Activated naive CD4-positive, alpha-beta T cell treated with anti-CD3 and anti-CD28 coated beads, Interleukin-2, amount 50 U/mL, for 24 hours (primary cell): Measurements from ENCODE around the gene MAN2A1.

Experiments
- H3K27ac Mint-ChIP-seq: one replicate; pipeline ENCODE4 v1.8.0; 2021; ENCODE audit warnings: mild to moderate bottlenecking, mixed read lengths
- H3K27me3 Mint-ChIP-seq: one replicate; pipeline ENCODE4 v1.8.0; 2021; ENCODE audit warnings: mixed read lengths
- H3K36me3 Mint-ChIP-seq: one replicate; pipeline ENCODE4 v1.8.0; 2021; ENCODE audit warnings: mixed read lengths
- H3K4me1 Mint-ChIP-seq: one replicate; pipeline ENCODE4 v1.8.0; 2021; ENCODE audit warnings: mixed read lengths
- H3K4me3 Mint-ChIP-seq: one replicate; pipeline ENCODE4 v1.8.0; 2021; ENCODE audit warnings: mild to moderate bottlenecking, mixed read lengths
- H3K9me3 Mint-ChIP-seq: one replicate; pipeline ENCODE4 v1.8.0; 2021; ENCODE audit warnings: mixed read lengths

The MAN2A1 gene

GRCh38 chr5:109836280-109836679 lies 146.6 kb downstream of the MAN2A1 start:
- H3K27me3 Mint-ChIP-seq, result no peaks in the 10 kb centered on the region
- H3K27ac Mint-ChIP-seq, result no peak overlapping the region
- no peaks in the 10 kb centered on the region for H3K9me3 Mint-ChIP-seq
- H3K4me3 Mint-ChIP-seq, result no peak overlapping the region
- peaks cover 35% of the 10 kb centered on the region for H3K36me3 Mint-ChIP-seq
- peaks cover 28% of the 10 kb centered on the region for H3K4me1 Mint-ChIP-seq

DNA sequence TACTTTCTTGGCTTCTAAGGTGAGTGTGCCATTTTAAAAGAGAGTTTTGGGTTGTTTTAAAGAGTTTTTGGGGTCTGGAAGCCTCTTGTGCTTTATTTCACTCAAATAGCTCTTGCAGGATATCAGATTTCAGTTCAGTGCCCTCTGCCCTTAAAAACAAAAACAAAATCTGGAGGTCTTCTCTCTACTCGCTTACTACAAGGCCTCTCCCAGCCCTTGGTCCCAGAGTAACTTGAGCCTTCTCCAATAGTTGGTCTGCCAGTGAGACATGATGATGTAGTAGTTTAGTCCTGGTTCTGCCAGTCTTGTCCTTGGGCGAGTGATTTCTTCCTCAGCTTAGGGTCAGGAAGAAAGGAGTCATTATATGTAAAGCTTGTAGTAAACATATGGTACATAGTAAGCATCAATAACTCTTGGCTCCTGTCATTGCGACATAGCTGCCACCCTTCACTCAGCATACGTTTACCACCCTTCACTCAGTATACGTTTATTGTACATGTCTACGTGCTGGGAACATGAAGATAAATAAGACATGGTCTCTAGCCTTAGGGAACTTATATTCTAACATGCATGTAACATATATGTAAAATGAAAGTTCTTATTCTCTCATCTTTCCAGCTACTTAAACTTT lies 147.6 kb downstream of the MAN2A1 start:
- H3K27me3 Mint-ChIP-seq, result no peaks in the 10 kb centered on the region
- H3K4me1 Mint-ChIP-seq, result peaks cover 26% of the 10 kb centered on the region
- H3K9me3 Mint-ChIP-seq, result no peaks in the 10 kb centered on the region
- H3K36me3 Mint-ChIP-seq, result peaks cover 41% of the 10 kb centered on the region
- no peak overlapping the region for H3K4me3 Mint-ChIP-seq
- no peak overlapping the region for H3K27ac Mint-ChIP-seq

DNA sequence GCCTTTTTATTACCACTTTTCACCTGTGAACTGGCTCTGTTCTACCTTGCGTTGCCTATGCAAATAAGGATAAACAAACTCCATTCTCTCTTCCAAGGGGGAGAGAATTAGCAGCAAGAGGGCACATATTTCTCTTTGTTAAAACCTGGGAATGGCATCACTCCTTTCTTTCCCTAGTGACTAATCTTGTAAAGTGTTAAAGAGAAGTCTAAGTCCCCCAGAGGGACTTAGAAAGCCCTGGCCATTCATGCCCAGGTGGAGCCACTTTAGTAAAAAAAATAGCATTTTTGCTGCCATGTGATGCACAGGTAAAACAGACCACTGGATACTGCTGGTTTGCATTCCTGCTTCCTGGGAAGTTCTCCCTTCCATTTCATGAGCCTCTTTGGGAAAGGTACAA lies 148.4 kb downstream of the MAN2A1 start:
- Mint-ChIP-seq H3K4me3 (no peak overlapping the region), H3K27me3 (no peaks in the 10 kb centered on the region), H3K36me3 (peaks cover 45% of the 10 kb centered on the region), H3K4me1 (peaks cover 30% of the 10 kb centered on the region), H3K9me3 (no peaks in the 10 kb centered on the region), H3K27ac (no peak overlapping the region)

DNA sequence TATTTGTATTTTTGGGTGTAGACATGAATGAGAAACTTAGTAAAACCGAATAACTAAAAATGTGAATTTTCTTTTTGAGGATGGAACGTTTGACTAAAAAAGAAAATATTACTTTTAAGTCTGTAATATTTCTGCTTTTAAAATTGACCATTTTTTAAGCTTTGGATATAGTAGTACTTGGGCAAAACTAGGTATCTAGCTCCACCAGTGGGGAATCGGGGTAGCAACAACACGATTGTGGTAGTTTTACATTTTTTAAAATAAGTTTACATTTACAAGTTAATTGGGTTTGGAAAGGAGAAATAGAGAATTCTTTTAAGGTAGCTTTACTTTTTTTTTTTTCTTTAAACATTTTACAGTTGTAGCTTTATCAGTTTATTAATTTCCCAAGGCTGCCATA lies 154.4 kb downstream of the MAN2A1 start:
- Mint-ChIP-seq H3K4me1 (peaks cover 46% of the 10 kb centered on the region), H3K27ac (no peak overlapping the region), H3K4me3 (no peak overlapping the region), H3K36me3 (peaks cover 65% of the 10 kb centered on the region), H3K27me3 (no peaks in the 10 kb centered on the region), H3K9me3 (peaks cover 18% of the 10 kb centered on the region)

DNA sequence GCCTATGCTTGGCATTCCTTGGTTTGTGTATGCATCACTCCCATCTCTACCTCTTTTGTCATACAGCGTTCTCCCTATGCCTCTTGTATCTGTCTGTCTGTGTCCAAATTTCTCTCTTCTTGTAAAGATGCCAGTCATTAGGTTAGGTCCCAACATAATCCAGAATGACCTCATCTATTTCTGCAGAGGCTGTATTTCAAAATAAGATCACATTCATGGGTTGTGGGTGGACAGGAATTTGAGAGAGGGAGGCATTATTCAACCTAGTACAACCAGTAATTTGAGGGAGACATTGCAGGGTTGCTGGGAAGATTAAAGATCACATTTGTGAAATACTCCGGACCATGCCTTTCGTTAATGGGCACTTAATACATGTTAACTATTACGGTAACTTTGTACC lies 155.0 kb downstream of the MAN2A1 start:
- Mint-ChIP-seq H3K4me1 (peaks cover 51% of the 10 kb centered on the region), H3K9me3 (peaks cover 18% of the 10 kb centered on the region), H3K36me3 (peaks cover 68% of the 10 kb centered on the region), H3K4me3 (no peak overlapping the region), H3K27ac (peak overlapping the region; percentile 47), H3K27me3 (no peaks in the 10 kb centered on the region)

GRCh38 chr5:109848130-109848529 lies 158.4 kb downstream of the MAN2A1 start:
- no peaks in the 10 kb centered on the region for H3K27me3 Mint-ChIP-seq
- peak overlapping the region; percentile 56 for H3K4me3 Mint-ChIP-seq
- peak overlapping the region; percentile 96 for H3K27ac Mint-ChIP-seq
- H3K4me1 Mint-ChIP-seq, result peaks cover 80% of the 10 kb centered on the region
- H3K36me3 Mint-ChIP-seq, result peaks cover 58% of the 10 kb centered on the region
- peaks cover 18% of the 10 kb centered on the region for H3K9me3 Mint-ChIP-seq

- Mint-ChIP-seq H3K9me3 (peaks cover 18% of the 10 kb centered on the region), H3K4me1 (peaks cover 90% of the 10 kb centered on the region), H3K36me3 (peaks cover 51% of the 10 kb centered on the region), H3K4me3 (peak overlapping the region; percentile 56), H3K27me3 (no peaks in the 10 kb centered on the region), H3K27ac (peak overlapping the region; percentile 96)
These were observed 159.9 kb downstream of the MAN2A1 start for GRCh38 chr5:109849478-109850088.

DNA sequence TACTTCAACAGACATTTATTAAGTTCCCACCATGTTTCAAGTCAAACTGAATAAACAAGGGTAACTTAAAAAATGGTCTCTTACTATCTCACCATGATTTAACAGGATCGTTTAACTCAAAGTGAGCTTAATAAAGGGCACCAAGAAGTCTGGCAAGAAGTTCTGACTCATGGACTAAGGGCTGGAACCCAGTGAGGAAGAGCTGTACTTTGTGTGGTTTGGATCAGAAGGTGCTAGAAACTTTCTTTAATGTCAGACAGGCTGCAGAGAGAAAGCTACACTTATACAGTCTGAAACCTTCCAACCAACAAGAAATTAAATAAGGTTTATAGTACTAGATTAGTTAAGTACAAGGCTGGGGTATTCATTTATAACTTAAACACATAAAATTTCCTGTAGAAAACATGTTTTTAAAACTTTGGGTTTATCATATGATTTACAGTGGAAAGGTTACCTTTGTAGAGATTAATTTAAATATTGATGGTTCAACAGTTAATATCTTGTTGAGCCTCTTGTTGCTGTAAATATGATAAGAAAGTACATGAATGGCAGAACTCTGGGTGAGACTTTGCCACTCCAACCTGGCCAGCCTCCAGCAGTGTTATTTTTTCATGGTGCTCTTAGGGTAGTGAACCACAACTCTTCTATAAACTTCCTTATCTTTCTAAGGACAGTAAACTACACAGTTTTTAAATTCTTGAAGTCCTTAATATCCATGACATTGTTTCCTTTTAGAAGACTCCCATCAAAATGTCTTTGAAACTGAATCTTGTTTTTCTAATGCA lies 162.8 kb downstream of the MAN2A1 start:
- H3K27ac Mint-ChIP-seq, result peak overlapping the region; percentile 84
- H3K4me1 Mint-ChIP-seq, result peaks cover 97% of the 10 kb centered on the region
- H3K9me3 Mint-ChIP-seq, result peaks cover 10% of the 10 kb centered on the region
- peak overlapping the region; percentile 34 for H3K4me3 Mint-ChIP-seq
- no peaks in the 10 kb centered on the region for H3K27me3 Mint-ChIP-seq
- H3K36me3 Mint-ChIP-seq, result peaks cover 34% of the 10 kb centered on the region

- peaks cover 97% of the 10 kb centered on the region for H3K4me1 Mint-ChIP-seq
- H3K36me3 Mint-ChIP-seq, result peaks cover 33% of the 10 kb centered on the region
- peak overlapping the region; percentile 84 for H3K27ac Mint-ChIP-seq
- peaks cover 7% of the 10 kb centered on the region for H3K9me3 Mint-ChIP-seq
- no peaks in the 10 kb centered on the region for H3K27me3 Mint-ChIP-seq
- H3K4me3 Mint-ChIP-seq, result no peak overlapping the region
These were observed 163.7 kb downstream of the MAN2A1 start for GRCh38 chr5:109853377-109853776.

DNA sequence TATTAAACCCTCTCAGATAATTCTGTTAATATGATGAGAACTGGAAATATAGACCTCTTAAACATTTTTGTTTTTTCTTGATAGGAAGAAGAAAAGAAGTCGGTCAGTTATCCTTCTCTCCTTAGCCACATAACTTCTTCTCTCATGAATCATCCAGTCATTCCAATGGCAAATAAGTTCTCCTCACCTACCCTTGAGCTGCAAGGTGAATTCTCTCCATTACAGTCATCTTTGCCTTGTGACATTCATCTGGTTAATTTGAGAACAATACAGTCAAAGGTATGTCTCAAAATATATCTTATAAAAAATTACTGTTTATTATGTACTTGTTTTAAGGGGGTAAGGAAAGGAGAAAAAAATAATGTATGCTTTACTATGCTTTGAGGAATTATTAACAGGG lies 165.3 kb downstream of the MAN2A1 start:
- Mint-ChIP-seq H3K9me3 (no peaks in the 10 kb centered on the region), H3K27ac (peak overlapping the region; percentile 7), H3K4me3 (no peak overlapping the region), H3K36me3 (peaks cover 26% of the 10 kb centered on the region), H3K4me1 (peaks cover 96% of the 10 kb centered on the region), H3K27me3 (no peaks in the 10 kb centered on the region)

DNA sequence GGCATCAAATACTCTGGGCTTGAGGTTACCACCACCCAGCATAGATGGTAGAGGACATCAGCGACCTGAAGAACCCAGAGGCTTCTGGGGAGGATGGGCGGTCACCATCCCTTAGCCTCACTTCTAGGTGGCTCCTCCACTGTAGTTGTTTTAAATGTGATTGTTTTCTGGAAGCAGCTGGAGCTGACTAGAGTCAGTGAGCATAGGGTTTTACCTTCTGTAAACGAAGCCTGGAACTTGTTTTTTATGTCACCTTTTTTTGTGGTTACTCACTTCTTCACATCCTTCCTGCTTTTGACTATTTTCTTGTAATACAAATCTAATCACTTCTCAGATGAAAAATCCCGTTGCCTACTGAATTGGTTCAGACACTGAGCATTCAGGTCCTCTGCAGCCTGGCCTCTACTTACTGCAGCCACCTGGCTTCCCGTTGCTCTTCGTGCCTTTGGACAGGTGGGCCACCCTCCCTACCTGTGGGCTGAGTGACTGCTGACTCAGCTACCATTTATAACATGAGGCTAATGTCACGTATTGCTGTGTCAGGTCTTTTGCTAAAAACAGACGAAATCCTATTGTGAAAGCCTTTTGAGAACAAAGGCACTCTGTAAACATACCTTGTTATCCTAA lies 167.8 kb downstream of the MAN2A1 start:
- Mint-ChIP-seq H3K4me1 (peaks cover 99% of the 10 kb centered on the region), H3K36me3 (peaks cover 28% of the 10 kb centered on the region), H3K27ac (peak overlapping the region; percentile 95), H3K4me3 (peak overlapping the region; percentile 75), H3K9me3 (no peaks in the 10 kb centered on the region), H3K27me3 (no peaks in the 10 kb centered on the region)

DNA sequence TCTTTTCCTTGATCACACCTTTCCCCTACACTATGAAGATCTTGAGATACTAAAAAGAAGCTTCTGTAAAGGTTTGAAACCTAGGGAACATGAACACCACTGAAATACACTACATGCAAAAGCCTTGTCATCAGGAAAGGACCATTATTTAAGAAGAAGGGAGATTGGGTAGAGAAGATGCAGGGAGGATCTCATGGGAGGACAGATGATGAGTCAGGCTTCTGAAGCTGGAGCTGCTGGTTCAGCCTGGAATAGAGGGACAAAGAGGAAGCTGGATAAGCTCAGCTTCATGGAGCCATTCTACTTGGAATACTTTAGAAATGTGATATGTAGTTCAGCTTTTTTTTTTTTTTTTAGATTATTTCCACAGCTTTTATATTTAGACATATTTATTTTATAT lies 169.8 kb downstream of the MAN2A1 start:
- H3K4me1 Mint-ChIP-seq, result peaks cover 94% of the 10 kb centered on the region
- no peak overlapping the region for H3K4me3 Mint-ChIP-seq
- H3K27ac Mint-ChIP-seq, result peak overlapping the region; percentile 66
- H3K36me3 Mint-ChIP-seq, result peaks cover 32% of the 10 kb centered on the region
- H3K9me3 Mint-ChIP-seq, result no peaks in the 10 kb centered on the region
- no peaks in the 10 kb centered on the region for H3K27me3 Mint-ChIP-seq

- H3K4me3 Mint-ChIP-seq, result no peak overlapping the region
- no peaks in the 10 kb centered on the region for H3K9me3 Mint-ChIP-seq
- H3K36me3 Mint-ChIP-seq, result peaks cover 45% of the 10 kb centered on the region
- H3K4me1 Mint-ChIP-seq, result peaks cover 92% of the 10 kb centered on the region
- H3K27me3 Mint-ChIP-seq, result no peaks in the 10 kb centered on the region
- no peak overlapping the region for H3K27ac Mint-ChIP-seq
These were observed 172.6 kb downstream of the MAN2A1 start for GRCh38 chr5:109862301-109862700.

DNA sequence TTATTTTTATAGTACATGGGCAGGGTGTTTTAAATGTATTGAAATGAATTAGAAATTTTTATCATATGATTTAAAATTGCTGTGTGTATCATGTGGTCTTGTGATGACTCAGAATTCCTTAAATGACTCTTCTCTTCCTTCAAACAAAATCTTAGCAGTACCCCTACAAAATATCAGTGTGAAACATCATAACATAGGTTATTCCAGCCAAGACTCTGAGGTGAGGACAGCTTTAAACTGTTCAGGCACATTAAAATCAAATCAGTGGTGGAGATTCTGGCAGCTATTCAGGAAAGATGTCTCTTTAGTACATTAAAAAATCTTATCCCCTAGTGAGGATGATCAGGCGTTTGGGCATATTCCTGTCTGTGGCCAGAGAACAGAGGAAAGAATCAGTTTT lies 174.0 kb downstream of the MAN2A1 start:
- no peaks in the 10 kb centered on the region for H3K9me3 Mint-ChIP-seq
- no peaks in the 10 kb centered on the region for H3K27me3 Mint-ChIP-seq
- peak overlapping the region; percentile 3 for H3K27ac Mint-ChIP-seq
- H3K4me3 Mint-ChIP-seq, result peak overlapping the region; percentile 42
- peaks cover 92% of the 10 kb centered on the region for H3K4me1 Mint-ChIP-seq
- peaks cover 46% of the 10 kb centered on the region for H3K36me3 Mint-ChIP-seq

- H3K27me3 Mint-ChIP-seq, result no peaks in the 10 kb centered on the region
- H3K9me3 Mint-ChIP-seq, result no peaks in the 10 kb centered on the region
- H3K4me1 Mint-ChIP-seq, result peaks cover 86% of the 10 kb centered on the region
- H3K4me3 Mint-ChIP-seq, result no peak overlapping the region
- peaks cover 43% of the 10 kb centered on the region for H3K36me3 Mint-ChIP-seq
- H3K27ac Mint-ChIP-seq, result peak overlapping the region; percentile 43
These were observed 175.9 kb downstream of the MAN2A1 start for GRCh38 chr5:109865637-109866036.

- peak overlapping the region; percentile 43 for H3K27ac Mint-ChIP-seq
- H3K4me3 Mint-ChIP-seq, result no peak overlapping the region
- H3K4me1 Mint-ChIP-seq, result peaks cover 82% of the 10 kb centered on the region
- H3K27me3 Mint-ChIP-seq, result no peaks in the 10 kb centered on the region
- peaks cover 43% of the 10 kb centered on the region for H3K36me3 Mint-ChIP-seq
- no peaks in the 10 kb centered on the region for H3K9me3 Mint-ChIP-seq
These were observed 176.3 kb downstream of the MAN2A1 start for GRCh38 chr5:109866051-109866450.
